Stimulated activated CD4-positive, alpha-beta T cell treated with anti-CD3 and anti-CD28 coated beads, Interleukin-1b, Interleukin-23, amount 100 ng/mL, for 1 hour (primary cell): ENCODE measurements around the gene USH1C.

ENCODE experiments used
- DNase-seq, 2 donors: peaks; one replicate each; pipeline ENCODE4 v3.0.0-alpha.2; 2020; ENCODE audit warnings: low read depth in 2 of 2

Gene USH1C

DNA sequence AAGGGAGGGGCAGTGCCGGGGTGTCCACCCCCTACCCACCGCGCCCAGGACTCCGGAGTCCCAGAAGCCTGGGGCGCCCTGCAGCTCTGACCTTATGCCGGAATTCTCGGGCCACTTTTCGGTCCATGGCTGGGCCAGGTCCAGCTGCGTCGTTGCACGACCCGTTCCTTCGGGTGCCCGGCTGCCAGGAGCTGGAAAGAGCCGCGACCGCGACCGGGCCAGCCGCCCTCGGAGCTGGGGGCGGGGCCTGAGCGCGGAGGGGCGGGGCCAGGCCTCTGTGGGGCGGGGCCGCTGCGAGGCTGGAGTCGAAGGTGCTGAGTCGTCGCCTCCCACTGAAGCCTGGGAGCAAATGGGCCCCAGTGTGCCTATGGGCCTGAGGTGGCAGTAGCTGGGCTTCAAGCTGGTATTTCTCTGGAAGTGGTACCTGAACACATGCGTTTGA lies at the start of gene USH1C:
Gene USH1C, minus strand, starts transcription at position 236 of the 442 bp plus-strand sequence. Its CDS starts 109 bp downstream, at position 127.
- DNase-seq = peak in 1 of 2 donors; percentile 10

DNA sequence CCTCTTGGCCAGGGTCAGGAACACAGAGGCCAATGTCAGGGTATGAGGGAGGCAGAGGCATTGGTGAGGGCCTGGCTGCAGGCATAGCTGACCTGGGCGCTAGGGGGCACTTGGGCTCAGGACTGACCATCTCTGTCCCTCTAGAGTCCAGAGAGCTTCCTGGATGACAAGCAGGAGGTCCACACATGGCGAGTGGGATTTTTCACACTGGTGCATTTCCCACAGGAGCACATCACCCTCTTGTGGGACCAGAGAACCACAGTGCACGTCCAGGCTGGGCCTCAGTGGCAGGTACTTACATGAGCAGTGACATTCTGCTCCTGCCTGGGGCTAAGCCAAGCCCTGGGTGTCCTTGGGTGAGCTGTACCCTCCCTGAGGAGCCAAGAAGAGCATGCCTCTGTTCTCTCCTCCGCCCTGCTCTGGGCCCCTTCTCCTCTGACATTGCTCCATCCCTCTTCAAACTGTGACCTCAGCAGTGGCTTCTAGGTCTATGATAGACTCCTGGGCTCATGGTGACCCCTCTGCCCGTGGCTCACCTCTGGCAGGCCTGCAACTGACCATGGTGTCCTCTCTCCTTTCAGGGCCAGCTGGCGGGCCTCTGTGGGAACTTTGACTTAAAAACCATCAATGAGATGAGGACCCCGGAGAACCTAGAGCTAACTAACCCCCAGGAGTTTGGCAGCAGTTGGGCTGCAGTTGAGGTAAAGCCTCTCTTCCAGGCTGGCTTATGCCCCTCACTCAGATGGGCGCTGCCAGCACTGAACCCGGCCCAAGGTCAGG lies 49.4 kb upstream of the USH1C start:
- DNase-seq = no peak

DNA sequence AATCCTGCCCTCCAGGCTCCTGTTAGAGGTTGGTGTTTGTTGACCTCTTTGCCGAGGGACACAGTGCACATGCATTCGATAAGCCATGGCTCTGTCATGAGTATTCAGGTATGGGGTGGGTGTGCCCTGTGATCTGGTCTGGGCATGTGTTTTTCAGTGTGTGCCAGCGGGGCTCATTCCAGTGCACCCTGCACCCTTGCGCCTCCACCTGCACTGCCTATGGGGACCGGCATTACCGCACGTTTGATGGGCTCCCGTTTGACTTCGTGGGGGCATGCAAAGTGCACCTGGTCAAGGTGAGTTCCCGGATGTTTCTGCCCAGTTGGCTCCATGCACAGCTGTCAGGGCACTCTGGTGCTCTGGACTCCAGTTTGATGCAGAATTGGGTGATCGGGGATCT lies 47.1 kb upstream of the USH1C start:
- no peak for DNase-seq

DNA sequence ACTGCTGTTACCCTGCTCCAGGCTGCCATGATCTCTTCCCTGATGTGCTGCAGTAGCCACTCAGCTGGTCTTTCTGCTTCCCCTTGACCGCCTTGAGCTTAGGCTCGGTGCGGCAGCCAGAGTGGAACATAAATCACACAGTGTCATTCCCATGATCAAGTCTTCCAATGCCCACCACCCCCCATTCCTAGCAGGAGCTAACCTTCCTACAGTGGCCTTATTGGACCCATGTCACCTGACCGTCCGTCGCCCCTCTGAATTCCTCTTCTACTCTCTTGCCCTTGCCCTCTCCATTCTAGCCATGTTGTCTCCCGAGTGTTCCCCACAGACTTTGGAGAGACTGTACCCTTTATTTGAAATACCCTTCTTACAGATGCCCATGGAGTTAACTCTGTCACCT lies 46.2 kb upstream of the USH1C start:
- no peak for DNase-seq

DNA sequence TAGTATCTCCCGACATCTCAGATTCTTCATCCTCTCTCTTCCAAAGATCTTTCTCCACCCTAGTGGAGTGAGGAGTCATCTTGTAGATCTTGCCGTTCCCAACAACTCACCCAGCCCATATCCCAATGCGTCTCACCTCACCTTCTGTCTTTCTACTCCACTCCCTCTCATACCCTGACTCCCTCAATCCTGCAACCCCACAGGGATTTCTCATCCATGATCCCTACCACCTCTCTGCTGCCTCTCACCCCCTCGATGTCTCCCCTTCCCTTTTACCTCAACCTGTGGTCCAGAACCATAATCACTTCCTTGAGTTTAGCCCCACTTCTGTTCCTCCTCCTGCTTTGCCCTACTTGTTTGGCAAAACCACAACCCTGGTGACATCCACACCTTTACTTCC lies 44.5 kb upstream of the USH1C start:
- DNase-seq = no peak

DNA sequence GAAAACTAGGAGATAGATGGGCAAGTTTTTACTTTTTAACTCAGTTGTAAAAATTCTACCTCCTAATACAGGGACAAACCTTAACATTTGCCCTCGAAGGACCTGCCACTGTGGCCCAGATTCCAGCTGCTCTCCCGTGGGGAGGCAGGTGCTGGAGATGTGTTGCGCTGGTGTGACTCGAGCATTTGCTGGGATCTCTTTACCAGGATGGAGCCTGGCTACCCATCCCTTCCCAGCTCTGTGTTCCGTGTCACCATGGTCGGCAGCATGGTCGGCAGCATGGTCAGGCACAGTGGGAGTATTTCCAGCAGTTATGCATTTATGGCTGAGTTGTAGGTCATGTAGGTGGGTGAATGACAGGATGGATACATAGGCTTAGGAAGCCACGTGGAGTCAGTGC lies 44.0 kb upstream of the USH1C start:
- DNase-seq = no peak

DNA sequence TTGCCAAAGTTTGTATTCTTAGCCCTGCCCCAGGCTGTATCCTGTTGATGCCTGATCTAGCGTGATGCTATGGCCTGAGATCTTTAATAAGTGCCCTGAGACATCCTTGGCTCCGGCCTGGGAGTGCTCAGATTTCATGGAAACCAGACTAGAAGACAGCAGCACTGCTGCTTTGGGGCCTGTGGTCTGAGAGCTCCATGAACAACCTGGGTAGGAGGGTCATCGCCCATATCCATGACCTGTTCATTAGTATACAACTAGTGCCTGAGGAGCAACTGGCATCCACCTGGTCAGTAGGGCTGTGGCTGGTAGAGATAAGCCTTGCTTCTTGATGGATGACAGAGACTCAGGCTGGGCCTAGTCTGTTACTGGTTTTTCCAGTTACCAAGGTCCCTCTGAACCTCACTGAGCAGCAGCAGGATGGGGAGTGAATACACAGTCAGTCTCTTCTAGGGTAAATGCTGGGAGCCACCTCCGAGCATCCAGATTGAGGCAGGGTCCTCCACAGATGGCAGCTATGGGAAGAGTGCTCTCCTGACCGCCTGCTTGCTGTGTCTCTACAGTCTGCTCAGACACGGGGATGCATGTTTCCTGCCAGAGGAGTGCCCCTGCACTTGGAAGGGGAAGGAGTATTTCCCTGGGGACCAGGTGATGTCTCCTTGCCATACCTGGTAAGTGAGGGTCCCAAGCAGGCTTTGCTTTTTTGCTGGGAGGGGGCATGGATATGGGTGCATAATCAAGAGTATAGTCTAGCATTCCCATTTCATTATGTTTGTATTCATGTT lies 41.9 kb upstream of the USH1C start:
- no peak for DNase-seq

DNA sequence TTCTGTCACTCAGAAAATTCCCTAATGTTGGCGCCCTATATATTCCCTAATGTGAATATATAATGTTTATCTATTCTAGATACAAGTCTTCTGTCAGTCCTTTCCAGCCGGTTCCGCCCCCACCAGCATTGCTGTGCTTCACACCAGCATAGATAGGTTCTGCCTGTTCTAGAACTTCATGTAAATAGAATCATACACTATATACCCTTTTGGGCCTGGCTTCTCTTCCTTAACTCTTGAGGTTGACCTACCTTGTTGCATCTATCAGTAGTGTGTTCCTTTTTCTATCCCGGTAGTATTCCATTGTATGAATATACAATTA lies 37.5 kb upstream of the USH1C start:
- no peak for DNase-seq

DNA sequence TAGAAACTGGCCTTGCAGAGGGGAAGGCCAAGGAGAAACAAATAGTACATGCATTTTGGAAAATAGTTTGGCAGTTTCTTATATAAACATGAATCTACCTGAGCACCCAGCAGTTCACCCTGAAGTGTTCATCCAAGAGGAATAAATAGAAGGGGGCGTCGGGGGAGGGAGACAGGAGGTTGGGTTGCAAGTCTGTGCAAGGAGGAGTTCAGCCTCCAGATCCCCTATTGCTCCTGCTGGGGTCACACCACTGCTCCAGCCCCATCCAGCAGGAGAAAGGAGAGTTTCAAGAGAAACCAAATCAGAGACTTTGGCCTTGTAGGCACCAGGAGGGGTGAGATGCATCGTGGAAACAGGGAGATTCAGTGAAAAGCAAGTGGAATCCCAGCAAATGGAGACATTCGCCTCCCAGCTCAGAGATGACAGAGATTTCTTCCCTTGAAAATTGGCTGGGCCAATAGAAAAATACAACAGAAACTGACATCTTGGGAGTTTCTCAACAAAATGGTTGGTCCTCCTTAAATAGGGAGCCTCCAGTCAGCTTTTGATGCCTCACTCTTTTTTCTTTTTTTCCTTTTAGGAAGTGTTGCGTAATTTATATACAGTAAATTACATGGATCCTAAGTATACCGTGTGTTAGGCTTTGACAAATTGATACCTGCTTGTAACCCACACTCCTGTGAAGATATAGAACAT lies 37.0 kb upstream of the USH1C start:
- no peak for DNase-seq

DNA sequence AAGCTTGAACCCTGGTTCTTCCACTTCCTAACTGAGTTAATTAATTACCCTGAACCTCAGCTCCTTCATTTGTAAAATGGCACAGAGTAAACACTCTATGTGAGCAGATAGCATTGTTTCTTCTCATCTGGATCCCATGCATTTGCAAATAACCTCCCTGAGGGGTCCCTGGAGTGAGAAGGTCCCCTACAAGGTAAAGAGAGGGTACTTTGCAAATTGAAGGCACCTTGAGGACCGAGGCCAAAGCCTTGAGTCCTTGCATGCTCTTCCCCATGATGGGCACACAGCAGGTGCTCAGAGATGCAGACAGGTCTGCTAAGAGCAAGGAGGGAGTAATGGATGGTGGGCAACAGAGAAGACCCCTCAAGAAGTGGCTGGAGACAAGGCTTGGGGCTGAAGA lies 36.1 kb upstream of the USH1C start:
- DNase-seq = no peak

DNA sequence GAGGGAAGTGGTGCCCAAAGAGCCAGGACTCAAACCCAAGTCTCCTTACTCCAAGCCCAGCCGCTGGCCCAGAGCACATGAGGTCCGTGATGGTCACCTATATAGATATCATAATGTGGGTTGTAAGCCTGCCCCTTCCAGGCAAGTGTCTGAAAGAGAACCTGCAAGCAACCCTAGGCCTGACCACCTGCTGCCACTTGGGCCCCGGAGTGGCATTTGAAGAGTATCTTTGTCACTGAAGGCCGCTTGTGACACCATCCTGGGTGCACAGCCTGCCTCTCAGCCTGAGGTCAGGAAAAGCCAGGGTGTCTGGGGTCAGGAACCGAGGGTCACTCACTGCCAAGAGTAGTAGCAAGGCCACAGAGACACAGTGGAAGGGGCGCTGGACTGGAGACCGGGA lies 35.2 kb upstream of the USH1C start:
- DNase-seq = no peak

DNA sequence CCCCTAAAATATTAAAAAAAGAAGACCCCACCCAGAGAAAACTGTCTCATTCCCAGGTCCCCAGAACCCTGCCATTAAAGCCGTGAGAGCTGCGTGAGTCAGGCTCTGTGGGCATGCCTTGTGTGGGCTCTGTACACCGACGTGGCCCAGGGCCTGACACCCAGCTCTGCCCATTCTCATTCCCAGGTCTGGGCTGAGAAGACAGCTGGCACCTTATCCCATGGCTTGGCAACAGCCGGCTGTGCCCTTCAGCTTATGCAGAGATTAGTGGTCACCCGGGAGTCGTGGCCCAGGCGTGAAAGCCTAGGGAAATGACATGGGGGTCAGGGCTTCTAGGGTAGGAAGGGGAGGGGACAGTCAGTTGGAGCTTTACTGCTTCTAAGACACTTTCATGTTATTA lies 34.7 kb upstream of the USH1C start:
- DNase-seq = no peak

DNA sequence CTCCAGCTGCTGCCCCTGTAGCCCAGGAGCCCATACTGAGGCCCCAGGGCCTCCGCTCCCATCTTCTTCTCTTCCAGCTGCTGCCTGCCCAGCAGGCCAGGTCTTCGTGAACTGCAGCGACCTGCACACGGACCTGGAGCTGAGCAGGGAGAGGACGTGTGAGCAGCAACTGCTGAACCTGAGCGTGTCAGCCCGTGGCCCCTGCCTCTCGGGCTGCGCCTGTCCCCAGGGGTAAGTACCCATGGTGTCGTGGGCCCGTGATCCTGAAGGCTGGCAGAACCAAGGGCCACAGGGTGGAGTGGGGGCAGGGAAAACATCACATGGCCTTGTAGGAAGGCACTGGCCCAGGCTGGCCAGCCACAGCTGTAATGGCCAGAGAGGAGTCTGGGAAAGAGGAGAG lies 34.1 kb upstream of the USH1C start:
- no peak for DNase-seq

DNA sequence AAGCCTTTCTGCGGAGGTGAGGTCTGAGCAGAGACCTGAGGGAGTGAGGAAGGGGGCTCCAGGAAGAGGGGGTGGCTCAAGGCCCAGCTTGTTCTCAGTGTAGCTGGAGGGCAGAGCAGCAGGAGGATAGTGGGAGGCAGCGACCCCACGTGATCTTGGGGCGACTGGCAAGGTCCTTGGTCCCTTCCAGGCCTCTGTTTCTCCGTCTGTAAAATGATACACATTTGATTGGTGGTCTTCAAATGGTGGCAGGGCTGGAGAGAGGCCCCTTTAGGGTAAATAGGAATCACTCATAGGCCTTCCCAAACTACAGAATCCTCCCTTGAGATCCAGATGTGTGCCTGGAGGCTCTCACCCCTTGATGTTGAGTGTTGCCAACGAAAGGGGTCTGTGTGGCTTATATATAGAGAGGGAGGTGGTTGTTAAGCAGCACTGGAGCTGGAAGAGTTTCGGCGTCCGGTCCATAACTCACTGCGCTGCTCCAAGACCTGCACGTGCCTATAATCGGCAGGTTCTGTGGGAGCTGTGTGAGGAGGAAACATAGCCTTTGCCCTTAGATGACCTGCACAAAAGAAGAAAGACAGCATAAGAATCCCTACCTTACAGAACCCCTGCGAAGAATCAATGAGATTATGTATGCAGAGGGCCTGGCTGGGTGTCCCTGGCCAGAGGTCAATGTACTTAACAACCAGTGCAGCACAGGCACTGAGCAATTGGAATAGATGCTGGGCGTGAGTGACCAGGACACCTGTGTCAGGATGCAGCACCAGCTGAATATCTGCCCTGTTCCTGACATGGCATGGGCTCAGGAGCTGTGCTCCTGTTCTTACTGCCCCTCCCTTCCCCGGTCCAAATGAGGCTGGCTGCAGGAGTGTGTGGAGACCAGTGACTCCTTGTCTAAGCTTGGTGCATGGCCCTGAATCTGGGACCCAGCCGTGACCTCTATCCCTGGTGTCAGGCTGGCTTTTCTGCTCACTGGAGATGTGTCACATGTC lies 31.5 kb upstream of the USH1C start:
- no peak for DNase-seq

DNA sequence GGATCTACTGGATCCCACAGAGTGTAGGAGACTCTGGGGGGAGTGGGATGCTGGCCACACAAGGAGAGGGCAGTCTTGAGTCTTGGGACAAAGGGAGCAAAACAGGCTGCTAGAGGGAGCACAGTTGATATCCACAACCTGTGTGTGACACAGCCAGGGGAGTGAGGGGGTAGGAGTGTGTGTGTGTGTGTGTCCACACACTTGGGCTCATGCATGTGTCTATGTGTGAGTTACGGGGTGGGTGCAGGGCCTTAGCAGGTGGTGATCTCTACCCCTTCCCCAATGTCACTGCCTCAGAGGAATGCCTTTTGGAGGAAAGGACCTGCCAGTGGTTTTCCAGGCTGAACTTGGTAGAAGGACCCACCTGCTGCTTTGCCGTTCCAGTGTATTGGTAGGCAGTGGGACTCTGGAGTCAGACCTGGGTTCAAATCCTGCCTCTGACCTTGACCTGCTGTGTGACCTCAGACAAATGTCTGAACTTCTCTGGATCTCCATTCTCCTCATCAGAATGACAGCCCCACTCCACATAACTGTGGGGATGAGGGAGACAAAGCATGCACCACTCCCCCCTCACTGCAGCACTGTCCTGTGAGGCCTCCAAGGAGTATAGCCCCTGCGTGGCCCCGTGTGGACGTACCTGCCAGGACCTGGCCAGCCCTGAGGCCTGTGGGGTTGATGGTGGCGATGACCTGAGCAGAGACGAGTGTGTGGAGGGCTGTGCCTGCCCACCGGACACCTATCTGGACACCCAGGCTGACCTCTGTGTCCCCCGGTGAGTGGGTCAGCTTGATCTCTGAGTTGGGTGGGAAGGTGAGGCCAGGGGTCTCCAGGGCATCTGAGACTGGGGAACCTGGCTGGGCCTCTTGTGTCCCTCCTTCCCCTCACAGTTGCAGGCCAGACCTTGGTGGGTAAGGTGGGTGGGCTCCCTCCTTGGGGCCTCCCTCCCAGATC lies 30.2 kb upstream of the USH1C start:
- no peak for DNase-seq

DNA sequence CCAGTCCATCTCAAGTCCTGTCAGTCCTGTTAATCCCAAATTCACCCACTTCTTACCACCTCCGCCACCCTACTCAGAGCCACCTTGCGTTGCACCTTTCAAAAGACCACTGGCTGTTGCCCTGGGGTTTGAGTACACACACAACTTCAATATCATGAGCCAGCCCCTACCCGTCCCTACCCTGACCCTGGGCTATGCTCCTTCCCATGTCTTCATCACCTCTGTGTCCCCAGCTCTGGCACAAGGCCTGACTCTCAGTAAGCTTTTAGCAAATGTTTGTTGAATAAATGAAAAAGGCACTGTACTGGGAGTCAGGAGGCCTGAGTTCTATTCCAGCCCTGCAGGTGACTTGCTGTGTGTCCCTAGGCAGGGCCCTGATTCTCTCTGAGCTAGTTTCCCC lies 29.3 kb upstream of the USH1C start:
- no peak for DNase-seq

DNA sequence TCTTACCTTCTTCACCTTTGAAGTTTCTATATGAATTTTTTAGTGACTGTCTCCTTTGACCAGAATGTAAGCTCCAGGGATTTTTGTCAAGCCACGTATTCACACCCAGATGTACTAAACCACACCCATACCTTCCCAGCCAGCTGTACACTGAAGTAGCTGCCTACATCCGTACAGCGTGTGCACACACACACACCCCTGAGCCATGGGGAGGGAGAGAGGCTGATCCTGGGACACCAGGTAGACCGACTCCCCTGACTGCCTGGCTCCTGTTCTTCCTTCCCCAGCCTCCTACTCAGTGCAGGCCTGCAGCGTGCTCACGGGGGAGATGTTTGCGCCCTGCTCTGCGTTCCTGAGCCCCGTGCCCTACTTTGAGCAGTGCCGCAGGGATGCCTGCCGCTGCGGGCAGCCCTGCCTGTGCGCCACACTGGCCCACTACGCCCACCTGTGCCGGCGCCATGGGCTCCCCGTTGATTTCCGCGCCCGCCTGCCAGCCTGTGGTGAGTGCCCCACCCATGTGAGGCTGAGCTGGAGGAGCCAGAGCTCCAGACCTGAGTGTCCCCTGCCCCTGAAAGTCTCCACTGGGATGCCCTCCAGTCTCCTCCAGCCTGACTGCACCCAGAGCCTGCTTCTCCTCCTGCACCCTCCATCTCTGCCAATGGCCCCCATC lies 28.7 kb upstream of the USH1C start:
- no peak for DNase-seq

DNA sequence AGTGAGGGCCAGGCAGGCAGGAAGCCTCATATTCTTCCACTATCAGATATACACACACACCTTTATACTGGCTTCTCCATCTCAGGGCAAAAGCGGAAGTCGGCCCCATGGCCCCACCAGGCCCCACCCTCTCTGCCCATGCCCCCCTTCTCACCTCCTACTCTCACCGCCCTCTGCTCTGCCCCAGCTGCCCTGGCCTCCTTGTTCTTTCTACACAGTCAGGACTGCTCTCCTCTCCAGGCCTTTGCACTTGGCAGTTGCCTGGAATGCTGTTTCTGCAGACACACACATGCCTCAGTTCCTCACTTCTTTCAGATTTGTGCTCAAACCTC lies 28.1 kb upstream of the USH1C start:
- no peak for DNase-seq

DNA sequence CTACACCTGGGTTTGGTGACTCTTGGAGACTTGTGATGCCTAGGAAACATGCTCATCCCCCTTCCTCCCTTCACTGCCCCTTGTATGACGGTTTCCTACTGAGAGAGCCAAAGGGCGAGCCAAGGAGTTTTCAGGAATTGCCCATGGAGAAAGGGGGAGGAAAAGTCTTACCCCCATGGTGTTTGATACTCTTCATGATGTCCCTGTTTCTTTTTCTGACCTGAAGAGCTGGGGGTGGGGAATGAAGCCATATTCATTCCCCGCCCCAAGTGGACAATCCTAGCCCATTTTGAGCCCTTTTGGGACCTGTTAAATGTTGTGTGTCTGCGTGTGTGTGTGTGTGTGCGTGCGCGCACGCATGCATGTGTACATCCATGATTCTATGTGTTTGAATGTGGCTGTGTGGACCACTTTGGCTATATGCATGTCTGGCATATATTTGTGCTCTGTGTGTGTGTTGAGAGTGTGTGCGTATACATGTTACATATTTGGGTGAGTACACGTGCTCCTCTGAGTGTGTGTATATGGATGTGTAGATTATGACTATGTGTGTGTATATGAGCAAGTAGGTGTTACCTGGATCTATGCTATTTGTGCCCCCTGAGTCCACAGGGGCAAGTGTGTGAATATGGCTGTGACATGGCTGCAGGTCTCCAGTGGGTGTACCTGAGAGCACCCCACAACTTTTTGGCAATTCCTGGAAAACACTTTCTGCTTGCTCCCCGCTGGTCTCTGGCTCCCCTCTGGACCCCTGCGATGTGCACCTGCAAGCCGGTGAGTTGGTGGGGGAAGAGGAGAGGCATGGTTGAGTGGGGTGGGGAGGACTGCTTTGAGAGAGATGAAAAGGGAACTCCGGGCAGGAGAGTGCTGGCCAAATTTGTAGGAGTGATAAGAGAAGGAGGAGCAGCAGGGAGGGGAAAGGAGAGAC lies 27.5 kb upstream of the USH1C start:
- no peak for DNase-seq
